T47D (cell line): Measurements from ENCODE around the gene LIMA1.

ENCODE experiments used
- DNase-seq, 2 experiments: peaks; one replicate each; pipeline versions ENCODE4 v3.0.0 to v3.0.0-alpha.2; 2011 to 2012; ENCODE audit warnings: low read depth in 1 of 2, low spot score in 1 of 2
- JUND ChIP-seq: IDR thresholded peaks from 2 replicates; pipeline ENCODE4 v1.6.1; 2012; ENCODE audit warnings: low read depth
- in situ Hi-C: cut with HindIII; loops from 2 replicates; pipeline ENCODE4 v1.10.0; 2016; ENCODE audit warnings: low sequenced_read_pairs, low pct_unique_long_range_greater_than_20kb

Gene LIMA1

DNA sequence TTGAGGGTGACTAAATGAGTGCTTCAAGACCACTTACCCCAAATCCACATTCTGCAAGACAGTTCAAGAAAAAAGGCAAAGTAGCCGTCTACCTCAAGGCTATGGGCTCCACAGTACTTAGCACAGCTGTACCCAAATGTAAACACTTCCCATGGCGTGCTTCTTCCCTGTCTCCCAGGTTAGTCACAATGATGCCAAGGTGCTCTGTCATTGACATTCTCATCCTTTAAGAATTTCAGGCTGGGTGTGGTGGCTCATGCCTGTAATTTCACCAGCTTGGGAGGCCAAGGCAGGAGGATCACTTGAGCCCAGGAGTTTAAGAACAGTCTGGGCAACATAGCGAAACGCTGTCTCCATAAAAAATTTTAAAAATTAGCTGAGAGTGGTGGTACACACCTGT is 64.9 kb downstream of the LIMA1 start:
- in situ Hi-C loops = no loop called here
- no peak for DNase-seq
- TF ChIP-seq JUND = no peak

DNA sequence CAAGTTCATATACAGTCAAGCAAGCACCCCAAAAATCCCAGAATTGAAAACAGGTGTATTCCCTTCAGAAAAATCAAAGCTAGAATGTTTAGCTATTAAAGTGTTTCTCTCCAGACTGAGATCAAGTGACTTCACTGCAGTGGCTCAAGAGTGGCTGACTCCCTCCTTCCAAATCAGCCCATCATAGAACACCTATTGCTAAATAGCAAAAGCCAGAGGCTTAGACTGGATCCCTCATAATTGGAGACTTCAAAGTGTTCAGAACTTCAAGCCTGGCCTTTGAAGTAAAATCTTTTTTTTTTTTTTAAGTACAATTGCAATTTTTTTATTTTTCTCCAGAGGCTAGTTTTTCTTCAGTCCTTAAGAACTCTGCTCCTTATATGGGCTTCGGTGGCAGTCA is 66.1 kb downstream of the LIMA1 start:
- DNase-seq = no peak
- in situ Hi-C loops = no loop called here
- no peak for TF ChIP-seq JUND

DNA sequence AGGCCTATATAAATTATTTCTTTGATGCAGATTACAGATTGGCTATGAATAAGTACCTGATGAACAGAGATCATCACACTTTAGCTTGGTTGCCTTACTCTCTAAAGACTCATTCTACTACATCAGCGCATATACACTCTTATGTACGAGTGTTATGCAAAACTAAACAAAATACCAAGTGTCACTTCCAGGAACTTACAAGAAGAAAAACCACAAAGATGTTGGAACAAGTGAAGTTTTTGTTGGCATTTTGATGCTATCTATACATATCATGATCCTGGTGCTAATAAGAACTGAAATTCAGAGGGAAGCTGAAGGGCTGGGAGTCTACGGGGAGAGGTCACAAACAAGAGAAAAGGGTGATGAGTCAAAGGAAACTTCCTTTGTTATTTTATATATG is 68.3 kb downstream of the LIMA1 start:
- DNase-seq = peak in 1 of 2 experiments; percentile 76
- in situ Hi-C loops = no loop called here
- 0 out of 2 replicates have a peak, but pooled peaks have one; percentile 10 for TF ChIP-seq JUND

DNA sequence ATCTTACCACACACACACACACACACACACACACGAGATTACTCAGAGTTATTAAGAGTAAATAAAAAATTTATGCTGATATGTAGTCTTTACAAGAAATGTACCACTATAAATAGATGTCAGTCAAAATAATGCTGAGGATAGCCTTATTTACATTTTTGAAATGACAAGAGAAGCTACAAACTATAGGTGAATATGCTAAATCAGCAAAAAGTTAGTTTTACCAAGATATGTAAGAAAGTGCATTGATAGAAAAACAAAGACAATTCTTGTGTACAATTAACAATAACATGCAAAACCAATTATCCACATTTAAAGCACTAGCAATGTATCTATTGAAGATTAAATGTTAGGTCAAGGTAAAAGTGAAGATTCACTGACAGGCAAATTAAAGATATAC is 69.3 kb downstream of the LIMA1 start:
- in situ Hi-C loops = no loop called here
- no peak for DNase-seq
- no peak for TF ChIP-seq JUND

DNA sequence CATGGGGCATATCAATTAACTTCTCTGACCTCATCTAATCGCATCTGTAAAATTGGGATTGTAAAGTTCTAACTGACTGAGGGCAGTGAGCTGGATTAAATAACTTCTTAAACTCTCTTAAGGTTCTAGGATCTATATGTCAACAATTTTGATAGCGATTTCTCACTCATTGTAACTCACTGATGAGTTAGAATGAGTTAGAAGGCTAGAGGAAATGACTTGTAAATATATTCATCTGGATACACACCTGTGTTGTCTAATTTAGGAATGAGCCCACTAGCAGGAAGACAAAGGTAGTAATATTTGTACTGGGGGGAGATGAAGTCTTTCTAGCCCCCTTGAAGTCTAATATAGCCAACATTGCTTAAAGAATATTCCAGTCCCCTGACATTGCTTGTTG is 69.9 kb downstream of the LIMA1 start:
- DNase-seq = no peak
- in situ Hi-C loops = no loop called here
- no peak for TF ChIP-seq JUND

DNA sequence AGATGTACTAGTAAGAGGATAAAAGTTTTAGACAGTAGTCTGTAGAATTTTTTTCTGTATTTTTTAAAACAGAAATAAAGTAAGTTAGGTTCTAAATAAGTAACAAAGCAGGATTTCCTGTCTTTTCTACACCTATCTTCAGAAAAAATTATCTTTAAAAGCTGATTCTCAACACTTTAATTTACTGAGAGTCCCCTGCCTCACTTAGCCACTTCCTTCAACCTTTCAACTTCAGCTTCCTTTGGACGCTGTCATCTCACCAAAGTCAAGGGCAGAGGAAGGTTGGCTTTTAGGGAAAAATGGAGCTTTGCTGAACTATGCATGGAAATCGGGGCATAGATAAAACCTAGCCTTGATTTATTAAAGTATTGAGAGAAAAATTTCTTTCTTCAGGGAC is 71.3 kb downstream of the LIMA1 start:
- in situ Hi-C loops = no loop called here
- TF ChIP-seq JUND = no peak
- no peak for DNase-seq

DNA sequence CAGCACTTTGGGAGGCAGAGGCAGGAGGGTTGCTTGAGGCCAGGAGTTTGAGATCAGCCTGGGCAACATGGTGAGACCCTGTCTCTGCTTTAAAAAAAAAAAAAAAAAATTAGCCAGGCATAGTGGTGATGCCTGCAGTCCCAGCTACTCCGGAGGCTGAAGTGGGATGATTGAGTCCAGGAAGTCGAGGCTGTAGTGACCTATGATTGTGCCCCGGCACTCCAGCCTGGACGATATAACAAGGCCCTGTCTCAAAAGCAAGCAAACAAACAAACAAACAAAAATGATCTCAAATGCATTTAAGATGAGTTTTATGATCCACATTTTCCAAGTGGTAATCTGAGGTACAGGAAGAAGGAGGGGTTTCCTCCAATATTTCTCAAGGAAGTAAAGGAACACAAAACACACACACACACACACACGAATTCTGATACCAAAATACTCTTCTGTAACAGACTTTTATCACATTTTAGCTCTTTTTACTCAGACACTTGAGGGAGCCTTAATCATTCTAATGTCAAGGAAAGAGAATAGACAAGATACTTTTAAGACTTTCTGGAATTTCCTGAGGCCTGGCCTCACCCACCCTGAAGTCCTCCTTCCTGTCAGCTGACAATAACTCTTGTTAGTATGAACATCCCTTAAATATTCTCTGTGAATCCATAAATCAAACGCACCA is 71.8 kb downstream of the LIMA1 start:
- TF ChIP-seq JUND = no peak
- in situ Hi-C loops = no loop called here
- no peak for DNase-seq

DNA sequence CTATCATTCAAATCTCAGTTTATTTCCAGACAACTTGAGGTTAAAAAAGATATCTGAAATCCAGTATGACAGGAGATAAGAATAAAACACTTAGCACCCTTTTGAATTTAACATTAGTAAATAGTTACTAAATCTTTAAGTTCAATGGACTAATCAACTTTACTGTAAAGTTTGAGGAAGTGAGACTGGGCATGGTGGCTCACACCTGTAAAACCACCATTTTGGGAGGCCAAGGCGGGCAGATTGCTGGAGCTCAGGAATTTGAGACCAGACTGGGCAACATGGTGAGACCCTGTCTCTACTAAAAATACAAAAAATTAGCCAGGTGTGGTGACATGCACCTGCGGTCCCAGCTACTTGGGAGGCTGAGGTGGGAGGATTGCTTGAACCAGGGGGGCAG is 75.9 kb downstream of the LIMA1 start:
- TF ChIP-seq JUND = no peak

DNA sequence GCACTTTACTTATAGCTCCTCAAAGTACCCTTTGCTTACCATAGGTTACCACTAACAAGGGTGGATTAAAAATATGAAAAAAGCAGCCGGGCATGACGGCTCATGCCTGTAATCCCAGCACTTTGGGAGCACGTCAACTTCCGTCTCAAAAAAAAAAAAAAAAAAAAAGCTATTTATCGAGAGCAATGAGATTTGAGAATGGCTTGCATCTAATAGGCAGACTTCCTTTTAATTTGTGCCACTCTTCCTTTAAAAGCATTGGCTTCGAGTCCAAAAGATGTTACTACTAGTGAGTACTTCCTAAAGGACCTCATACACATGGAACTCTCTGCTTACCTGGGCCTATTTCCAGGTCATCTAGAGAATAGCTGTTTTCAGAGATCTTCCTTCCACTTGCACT is 77.7 kb downstream of the LIMA1 start:
- no peak for DNase-seq
- no peak for TF ChIP-seq JUND
- in situ Hi-C loops = no loop called here

More for the DNA sequence above, 75.9 kb downstream of the LIMA1 start:
- in situ Hi-C loops = no loop called here
- DNase-seq = no peak

DNA sequence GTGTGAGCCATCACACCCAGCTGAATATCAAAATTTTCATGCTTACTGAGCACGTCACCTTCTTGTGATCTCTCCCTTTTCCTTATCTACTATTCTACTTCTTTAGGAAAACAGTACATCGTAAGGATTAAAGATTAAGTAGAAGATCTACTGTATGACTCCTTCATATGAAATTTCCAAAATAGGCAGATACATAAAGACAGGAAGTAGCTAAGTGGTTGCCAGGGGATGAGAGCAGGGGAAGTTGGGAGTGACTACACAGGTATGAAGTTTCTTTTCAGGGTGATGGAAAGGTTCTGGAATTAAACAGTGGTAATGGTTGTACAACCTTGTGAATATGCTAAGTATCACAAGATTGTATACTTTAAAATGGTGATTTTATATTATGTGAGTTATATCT is 79.6 kb downstream of the LIMA1 start:
- no peak for DNase-seq
- no peak for TF ChIP-seq JUND
- in situ Hi-C loops = no loop called here

DNA sequence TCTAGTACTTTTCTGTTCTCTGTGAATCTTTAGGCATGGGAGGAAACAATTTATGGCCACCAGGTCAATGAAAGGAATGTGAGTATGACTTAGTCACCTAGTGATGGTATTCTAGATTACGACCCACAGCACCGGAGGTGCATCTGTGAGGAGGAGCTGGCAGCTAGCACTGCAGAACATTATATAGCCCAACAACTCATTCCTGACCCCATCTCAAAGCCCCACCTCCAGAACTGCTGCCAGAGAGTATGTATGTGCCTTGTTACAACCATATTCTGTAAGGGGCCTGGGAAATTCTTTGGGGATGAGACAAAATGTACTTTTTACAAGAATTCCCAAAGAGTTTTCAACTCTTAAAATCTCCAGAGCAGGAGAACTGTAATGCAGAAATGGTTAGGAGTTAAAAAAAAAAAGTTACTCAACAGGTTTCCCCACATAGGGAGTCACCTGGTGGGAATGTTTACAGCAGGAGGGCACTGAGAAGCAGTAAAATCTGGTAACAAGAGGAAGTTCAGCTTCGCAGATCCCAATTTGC is 81.3 kb downstream of the LIMA1 start:
- in situ Hi-C loops = no loop called here
- peak in 1 of 2 experiments; percentile 96 for DNase-seq
- TF ChIP-seq JUND = peak; percentile 87

DNA sequence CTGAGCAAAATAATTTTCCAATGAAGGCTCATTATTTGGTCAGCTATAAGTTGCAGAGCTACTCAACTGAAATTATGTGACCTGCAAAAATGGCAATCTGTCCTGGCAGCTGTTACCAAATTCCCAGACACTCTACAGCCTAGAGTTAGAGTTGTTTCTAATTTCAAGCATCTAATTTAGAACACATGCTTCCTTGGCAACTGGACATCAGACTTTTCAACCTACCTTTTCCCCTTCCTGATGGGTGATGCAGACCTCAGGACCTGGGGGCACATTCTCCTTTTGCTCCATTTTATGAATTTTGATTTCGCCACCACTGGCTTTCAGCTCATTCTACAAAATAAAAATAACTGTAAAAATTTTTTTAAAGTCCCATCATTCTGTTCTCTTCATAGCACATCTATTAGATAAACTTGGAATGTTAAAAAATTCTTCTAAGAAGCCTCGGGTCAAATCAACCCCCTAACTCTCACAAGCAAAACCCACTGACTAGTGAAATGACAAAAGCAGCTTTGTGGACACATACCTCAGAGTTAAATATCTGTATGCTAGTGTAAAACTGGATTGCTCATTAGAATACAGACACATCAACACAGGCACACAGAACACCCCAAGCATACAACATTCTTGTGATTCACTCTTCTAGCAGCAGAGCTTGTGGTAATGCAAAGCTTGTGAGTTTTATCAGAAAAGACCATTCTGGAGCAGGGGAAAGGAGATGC is 82.6 kb downstream of the LIMA1 start:
- in situ Hi-C loops = no loop called here
- TF ChIP-seq JUND = 0 out of 2 replicates have a peak, but pooled peaks have one; percentile 30
- peak in 1 of 2 experiments; percentile 68 for DNase-seq

DNA sequence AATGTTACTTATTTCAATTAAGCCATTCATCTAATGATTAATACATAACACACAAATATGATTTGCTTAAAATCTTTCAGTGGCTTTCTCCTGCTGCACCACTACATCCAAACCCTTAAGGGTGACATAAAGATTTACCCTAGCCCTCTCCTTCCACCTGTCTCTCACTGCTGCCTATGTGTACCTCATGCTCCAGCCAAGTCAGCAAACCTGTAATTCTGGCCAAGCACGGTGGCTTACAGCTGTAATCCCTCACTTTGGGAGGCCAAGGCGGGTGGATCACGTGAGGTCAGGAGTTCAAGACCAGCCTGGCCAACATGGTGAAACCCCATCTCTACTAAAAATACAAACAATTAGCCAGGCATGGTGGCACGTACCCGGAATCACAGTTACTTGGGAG is 84.5 kb downstream of the LIMA1 start:
- no peak for TF ChIP-seq JUND
- DNase-seq = peak in 1 of 2 experiments; percentile 81
- in situ Hi-C loops = no loop called here
